Stimulated activated naive CD8-positive, alpha-beta T cell treated with anti-CD3 and anti-CD28 coated beads, Interleukin-15, Interleukin-2, amounts not matched to agents 100 ng/mL and 50 ng/mL, for 24 hours (primary cell): ENCODE measurements around the gene KIF25.
"Not testable (repeated sequence)": the region's sequence is repeated elsewhere in the genome, so short reads cannot be mapped to it uniquely, and the experiment has no call there.

Source experiments
- H3K27ac Mint-ChIP-seq: one replicate; pipeline ENCODE4 v1.8.0; 2021; ENCODE audit warnings: mild to moderate bottlenecking, mixed read lengths
- H3K27me3 Mint-ChIP-seq: one replicate; pipeline ENCODE4 v1.8.0; 2021; ENCODE audit warnings: mixed read lengths
- H3K36me3 Mint-ChIP-seq: one replicate; pipeline ENCODE4 v1.8.0; 2021; ENCODE audit warnings: low read depth, mixed read lengths
- H3K4me1 Mint-ChIP-seq: one replicate; pipeline ENCODE4 v1.8.0; 2021; ENCODE audit warnings: low read depth, mixed read lengths
- H3K4me3 Mint-ChIP-seq: one replicate; pipeline ENCODE4 v1.8.0; 2021; ENCODE audit warnings: mild to moderate bottlenecking, mixed read lengths
- H3K9me3 Mint-ChIP-seq: one replicate; pipeline ENCODE4 v1.8.0; 2021; ENCODE audit warnings: mixed read lengths

The KIF25 gene

DNA sequence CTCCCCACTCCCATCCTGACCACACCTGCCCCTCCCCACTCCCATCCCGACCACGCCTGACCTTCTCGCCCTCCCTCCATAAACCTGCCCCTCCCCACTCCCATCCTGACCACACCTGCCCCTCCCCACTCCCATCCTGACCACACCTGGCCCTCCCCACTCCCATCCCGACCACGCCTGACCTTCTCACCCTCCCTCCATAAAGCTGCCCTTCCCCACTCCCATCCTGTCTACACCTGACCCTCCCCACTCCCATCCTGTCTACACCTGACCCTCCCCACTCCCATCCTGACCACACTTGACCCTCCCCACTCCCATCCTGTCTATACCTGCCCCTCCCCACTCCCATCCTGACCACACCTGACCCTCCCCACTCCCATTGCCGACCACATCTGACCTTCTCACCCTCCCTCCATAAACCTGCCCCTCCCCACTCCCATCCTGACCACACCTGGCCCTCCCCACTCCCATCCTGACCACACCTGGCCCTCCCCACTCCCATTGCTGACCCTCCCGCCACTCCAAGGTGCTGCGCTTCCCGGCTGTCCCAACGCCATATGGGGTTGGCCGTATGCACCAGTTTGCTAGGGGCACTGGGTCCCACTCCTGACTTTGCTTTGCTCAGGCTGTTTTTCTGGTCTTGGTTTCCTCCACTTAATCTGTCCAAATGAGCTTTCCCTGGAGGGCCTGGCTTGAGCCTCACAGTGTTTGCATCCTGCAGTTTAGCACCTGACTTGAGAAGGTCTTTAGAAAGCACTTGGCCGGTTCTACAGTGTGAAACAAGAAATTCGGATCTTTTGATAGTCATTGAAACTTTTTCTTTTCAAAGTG is 2.9 kb downstream of the KIF25 start:
- H3K36me3 Mint-ChIP-seq, result no peaks in the 10 kb centered on the region
- no peaks in the 10 kb centered on the region for H3K4me1 Mint-ChIP-seq
- H3K4me3 Mint-ChIP-seq, result no peak overlapping the region
- H3K9me3 Mint-ChIP-seq, result peaks cover 3% of the 10 kb centered on the region
- H3K27me3 Mint-ChIP-seq, result peaks cover 4% of the 10 kb centered on the region
- no peak overlapping the region for H3K27ac Mint-ChIP-seq

DNA sequence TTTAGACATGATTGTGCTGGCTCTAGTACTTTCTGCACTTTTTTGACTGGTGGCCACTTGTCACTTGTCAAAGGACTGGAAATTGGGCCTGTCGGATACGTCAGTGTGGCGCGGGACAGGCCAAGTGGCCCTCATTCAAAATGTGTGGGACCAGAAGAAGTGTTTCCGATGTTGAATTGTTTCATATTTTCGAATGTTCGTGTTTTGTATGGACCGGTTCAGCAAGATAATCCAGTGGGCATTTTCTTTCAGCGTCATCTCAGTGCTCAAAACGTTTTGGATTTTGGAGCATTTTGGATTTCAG is 3.5 kb downstream of the KIF25 start:
- H3K27me3 Mint-ChIP-seq, result peaks cover 4% of the 10 kb centered on the region
- H3K4me1 Mint-ChIP-seq, result no peaks in the 10 kb centered on the region
- no peaks in the 10 kb centered on the region for H3K36me3 Mint-ChIP-seq
- H3K27ac Mint-ChIP-seq, result no peak overlapping the region
- no peak overlapping the region for H3K4me3 Mint-ChIP-seq
- peaks cover 3% of the 10 kb centered on the region for H3K9me3 Mint-ChIP-seq

DNA sequence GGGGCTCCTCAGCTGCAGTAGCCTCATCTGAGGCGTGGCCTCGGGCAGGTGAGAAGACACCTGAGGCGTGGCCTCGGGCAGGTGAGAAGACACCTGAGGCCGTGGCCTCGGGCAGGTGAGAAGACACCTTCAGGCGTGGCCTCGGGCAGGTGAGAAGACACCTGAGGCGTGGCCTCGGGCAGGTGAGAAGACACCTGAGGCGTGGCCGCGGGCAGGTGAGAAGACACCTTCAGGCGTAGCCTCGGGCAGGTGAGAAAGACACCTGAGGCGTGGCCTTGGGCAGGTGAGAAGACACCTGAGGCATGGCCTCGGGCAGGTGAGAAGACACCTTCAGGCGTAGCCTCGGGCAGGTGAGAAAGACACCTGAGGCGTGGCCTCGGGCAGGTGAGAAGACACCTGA is 4.0 kb downstream of the KIF25 start:
- not testable (repeated sequence) for H3K9me3 Mint-ChIP-seq, H3K36me3 Mint-ChIP-seq, H3K4me1 Mint-ChIP-seq, H3K27me3 Mint-ChIP-seq, H3K4me3 Mint-ChIP-seq, H3K27ac Mint-ChIP-seq

DNA sequence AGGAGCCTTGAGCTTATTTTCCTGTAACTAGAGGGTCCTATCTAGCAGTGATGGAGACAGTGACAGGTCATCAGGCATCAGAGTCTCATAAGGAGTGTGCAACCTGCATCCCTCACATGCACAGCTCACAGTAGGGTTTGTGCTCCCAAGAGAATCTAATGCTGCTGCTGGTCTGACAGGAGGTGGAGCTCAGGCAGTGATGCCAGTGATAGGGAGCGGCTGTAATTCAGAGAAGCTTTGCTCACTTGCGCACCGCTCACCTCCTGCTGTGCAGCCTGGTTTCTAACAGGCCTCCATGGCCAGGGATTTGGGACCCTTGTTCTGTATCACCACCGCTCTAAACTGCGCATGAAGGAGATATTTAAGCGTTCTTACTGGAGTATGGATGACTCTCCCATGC is 5.3 kb downstream of the KIF25 start:
- no peaks in the 10 kb centered on the region for H3K4me1 Mint-ChIP-seq
- peaks cover 3% of the 10 kb centered on the region for H3K9me3 Mint-ChIP-seq
- no peak overlapping the region for H3K4me3 Mint-ChIP-seq
- peaks cover 2% of the 10 kb centered on the region for H3K27me3 Mint-ChIP-seq
- no peak overlapping the region for H3K27ac Mint-ChIP-seq
- H3K36me3 Mint-ChIP-seq, result no peaks in the 10 kb centered on the region

DNA sequence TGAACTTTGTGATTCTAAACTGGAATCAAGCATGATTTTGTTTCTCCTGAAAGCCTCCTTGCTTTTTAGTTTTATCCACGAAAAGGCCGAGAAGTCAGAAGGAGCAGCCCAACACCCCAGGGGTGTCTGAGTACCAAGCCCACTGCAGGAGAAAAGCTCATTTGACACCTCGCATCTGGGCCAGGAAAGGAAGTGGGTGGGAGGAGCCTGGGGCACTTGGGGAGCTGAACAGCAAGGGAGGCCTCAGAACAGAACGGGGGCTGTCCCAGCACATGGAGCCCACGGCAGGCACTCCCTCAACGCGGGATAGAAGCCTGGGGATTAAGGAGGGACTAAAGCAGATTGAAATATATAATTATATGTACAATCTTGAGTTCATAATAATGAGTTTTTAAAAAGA is 6.6 kb downstream of the KIF25 start:
- no peaks in the 10 kb centered on the region for H3K36me3 Mint-ChIP-seq
- no peaks in the 10 kb centered on the region for H3K4me1 Mint-ChIP-seq
- H3K27me3 Mint-ChIP-seq, result no peaks in the 10 kb centered on the region
- no peak overlapping the region for H3K27ac Mint-ChIP-seq
- no peak overlapping the region for H3K4me3 Mint-ChIP-seq
- peaks cover 3% of the 10 kb centered on the region for H3K9me3 Mint-ChIP-seq

DNA sequence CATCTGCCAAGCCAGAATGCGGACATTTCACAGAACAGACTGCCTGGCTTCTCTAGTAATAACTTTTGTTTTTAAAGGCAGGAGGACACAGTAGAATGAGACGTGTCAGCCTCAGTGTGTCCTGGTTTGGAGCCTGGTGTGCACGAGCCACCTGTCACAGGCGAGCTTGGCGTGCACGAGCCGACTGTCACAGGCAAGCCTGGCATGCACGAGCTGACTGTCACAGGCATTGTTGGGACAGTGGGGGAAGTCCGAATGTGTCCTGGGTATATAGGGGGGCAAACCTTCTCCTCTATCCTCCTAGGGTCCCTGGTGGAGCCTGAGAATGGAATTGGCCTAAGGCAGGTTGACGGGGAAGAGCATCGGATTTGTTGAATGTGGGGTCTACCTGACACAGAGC is 7.5 kb downstream of the KIF25 start:
- peaks cover 8% of the 10 kb centered on the region for H3K9me3 Mint-ChIP-seq
- H3K27me3 Mint-ChIP-seq, result no peaks in the 10 kb centered on the region
- H3K27ac Mint-ChIP-seq, result no peak overlapping the region
- no peaks in the 10 kb centered on the region for H3K36me3 Mint-ChIP-seq
- no peak overlapping the region for H3K4me3 Mint-ChIP-seq
- H3K4me1 Mint-ChIP-seq, result no peaks in the 10 kb centered on the region

DNA sequence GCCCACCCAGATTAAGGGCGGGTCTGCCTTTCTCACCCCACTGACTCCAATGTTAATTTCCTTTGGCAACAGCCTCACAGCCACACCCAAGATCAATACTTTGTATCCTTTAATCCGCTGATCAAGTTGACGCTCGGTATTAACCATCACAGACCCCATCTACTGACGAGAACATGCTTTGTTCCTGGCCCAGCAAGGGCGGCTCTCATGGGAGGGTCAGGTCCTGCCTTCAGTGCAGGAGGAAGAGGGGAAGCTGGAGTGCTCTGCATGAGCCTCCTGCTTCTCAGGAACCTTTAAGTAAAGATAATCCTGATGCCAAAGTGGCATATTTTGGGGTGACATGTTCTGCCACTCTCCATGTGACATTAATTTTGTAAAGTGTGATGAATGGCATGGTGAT is 8.3 kb downstream of the KIF25 start:
- Mint-ChIP-seq H3K36me3 (no peaks in the 10 kb centered on the region), H3K27ac (no peak overlapping the region), H3K9me3 (peaks cover 15% of the 10 kb centered on the region), H3K4me1 (no peaks in the 10 kb centered on the region), H3K4me3 (no peak overlapping the region), H3K27me3 (no peaks in the 10 kb centered on the region)

DNA sequence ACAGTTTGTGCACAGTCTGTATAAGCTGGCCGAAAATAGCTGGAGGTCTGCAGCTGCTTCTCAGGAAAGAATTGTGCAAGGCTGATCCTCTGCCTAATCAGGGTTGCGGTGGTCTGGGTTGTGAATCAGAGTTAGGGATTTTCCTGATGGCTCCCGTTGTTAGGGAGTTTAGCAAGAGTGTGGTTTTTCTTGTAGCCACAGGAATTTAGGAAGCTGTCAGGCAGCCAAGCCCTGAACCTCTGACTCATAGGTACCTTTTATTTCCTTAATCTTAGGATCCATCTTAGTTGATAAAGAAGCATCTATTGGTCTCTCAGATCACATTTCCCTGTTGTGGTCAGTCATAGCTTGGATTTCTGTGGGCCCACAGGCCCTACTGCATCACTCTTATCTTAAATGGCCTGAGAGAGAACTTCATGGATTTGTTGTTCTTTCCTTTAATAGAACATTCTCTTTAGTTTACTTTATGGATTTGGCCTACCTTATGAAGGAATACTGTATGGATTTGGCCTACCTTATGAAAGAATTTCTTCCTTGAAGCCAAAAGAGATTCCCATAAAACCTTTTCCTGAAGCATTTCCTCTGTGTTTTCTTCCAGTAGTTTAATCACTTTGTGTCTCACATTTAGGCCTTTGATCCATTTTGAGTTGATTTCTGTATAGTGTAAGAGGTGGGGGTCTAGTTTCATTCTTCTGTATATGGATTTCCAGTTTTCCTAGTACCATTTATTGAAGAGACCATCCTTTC is 10.3 kb downstream of the KIF25 start:
- H3K27me3 Mint-ChIP-seq, result no peaks in the 10 kb centered on the region
- no peaks in the 10 kb centered on the region for H3K4me1 Mint-ChIP-seq
- no peak overlapping the region for H3K27ac Mint-ChIP-seq
- no peaks in the 10 kb centered on the region for H3K36me3 Mint-ChIP-seq
- peaks cover 28% of the 10 kb centered on the region for H3K9me3 Mint-ChIP-seq
- H3K4me3 Mint-ChIP-seq, result no peak overlapping the region

DNA sequence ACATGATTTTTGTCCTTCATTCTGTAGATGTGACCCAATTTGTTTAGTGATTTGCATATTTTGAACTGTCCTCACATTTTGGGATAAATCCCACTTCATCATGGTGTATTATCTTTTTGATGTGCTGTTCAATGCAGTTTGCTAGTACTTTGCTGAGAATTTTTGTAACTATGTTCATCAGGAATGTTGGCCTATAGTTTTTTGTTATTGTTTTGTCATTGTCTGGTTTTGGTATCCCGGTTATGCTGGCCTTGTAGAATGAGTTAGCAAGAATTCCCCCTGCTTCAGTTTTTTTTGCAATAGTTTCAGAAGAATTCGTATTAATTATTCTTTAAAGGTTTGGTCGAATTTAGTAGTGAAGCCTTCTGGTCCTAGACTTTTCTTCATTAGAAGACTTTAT is 11.9 kb downstream of the KIF25 start:
- Mint-ChIP-seq H3K4me3 (no peak overlapping the region), H3K4me1 (no peaks in the 10 kb centered on the region), H3K27ac (no peak overlapping the region), H3K9me3 (peaks cover 28% of the 10 kb centered on the region), H3K36me3 (no peaks in the 10 kb centered on the region), H3K27me3 (peaks cover 1% of the 10 kb centered on the region)

DNA sequence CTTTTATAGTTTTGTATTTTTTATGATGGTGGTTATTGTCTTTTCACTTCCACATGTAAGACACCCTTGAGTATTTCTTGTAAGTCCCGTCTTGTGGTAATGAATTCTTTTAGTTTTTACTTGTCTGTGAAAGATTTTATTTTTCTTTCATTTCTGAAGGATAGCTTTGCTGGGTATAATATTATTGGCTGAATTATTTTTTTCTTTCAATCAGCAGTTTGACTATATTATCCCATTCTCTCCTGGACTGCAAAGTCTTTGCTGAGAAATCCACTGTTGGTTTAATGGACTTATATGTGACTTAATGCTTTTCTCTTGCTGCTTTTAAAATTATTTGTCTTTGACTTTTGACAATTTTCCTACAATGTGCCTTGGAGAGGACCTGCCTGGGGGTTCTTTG is 13.8 kb downstream of the KIF25 start:
- Mint-ChIP-seq H3K9me3 (peaks cover 31% of the 10 kb centered on the region), H3K4me1 (no peaks in the 10 kb centered on the region), H3K36me3 (no peaks in the 10 kb centered on the region), H3K27me3 (peaks cover 3% of the 10 kb centered on the region), H3K27ac (no peak overlapping the region), H3K4me3 (no peak overlapping the region)

DNA sequence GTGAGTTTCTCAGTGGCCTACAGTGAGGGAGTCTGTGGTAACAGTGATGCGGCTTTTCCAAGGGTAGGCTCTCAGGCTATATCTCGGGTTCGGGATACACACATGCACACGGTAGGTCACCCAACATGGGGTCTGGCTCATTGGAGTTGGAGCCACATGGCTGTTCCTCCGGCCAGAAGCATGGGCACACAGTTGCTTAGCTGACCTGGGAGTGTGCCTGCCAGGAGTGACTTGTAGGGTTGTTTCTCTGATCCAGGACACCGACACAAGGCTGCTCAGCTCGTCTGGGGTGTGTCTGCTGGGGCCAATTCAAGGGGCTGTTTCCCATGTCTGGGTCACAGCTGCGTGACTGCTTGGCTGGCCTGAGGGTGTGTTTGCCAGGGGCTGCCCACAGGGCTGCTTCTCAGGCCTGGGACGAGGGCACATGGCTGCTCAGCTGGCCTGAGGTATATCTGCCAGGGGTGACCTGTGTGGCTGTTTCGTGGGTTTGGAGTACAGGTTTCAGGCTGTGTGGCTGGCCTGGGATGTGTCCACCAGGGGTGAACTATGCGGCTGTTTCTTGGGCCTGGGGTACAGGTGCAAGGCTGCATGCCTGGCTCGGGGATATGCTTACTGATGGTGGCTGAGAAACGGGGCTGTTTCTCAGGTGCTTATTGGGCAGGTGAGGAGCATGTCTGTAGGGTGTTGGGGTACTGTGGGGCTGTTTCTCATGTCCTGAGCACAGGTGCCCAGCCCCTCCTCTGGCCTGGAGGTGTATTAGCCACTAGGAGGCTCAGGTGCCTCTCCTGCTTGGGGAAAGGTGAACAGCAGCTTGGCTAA is 15.2 kb downstream of the KIF25 start:
- peaks cover 31% of the 10 kb centered on the region for H3K9me3 Mint-ChIP-seq
- H3K4me1 Mint-ChIP-seq, result no peaks in the 10 kb centered on the region
- no peak overlapping the region for H3K27ac Mint-ChIP-seq
- H3K36me3 Mint-ChIP-seq, result no peaks in the 10 kb centered on the region
- H3K27me3 Mint-ChIP-seq, result peaks cover 3% of the 10 kb centered on the region
- no peak overlapping the region for H3K4me3 Mint-ChIP-seq

DNA sequence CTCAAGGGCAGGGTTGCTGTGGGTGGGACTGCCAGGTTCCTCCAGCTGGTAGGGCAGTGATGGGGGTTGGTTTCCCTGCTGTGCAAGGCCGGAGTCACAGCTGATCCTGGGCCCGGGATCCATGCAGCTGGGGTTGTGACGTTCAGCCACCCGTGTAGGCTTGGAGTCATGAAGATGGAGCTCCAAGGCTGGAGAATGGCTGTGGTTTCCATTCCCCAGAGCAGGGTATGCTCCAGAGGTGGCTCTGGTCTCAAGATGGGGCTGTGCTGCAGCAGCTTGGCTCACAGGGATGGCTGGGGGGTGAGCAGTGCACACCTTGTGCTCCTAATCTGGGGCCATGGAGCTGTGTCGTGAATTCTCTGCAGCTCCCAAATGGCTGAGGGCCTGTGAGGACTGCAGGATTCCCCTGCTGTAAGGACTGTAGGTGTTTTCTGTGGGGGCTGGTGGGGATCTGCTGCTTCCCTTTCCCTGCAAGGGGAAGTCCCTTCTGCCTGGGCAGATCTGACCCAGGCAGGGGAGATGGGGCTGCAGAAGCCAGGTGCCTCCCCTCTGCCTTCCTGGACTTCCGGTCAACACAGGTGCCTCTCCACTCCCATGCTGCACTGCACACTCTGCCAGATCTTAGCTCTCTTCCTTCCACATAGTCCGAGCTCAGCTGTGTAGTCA is 15.9 kb downstream of the KIF25 start:
- peaks cover 31% of the 10 kb centered on the region for H3K9me3 Mint-ChIP-seq
- H3K27ac Mint-ChIP-seq, result no peak overlapping the region
- no peak overlapping the region for H3K4me3 Mint-ChIP-seq
- peaks cover 3% of the 10 kb centered on the region for H3K27me3 Mint-ChIP-seq
- H3K36me3 Mint-ChIP-seq, result no peaks in the 10 kb centered on the region
- H3K4me1 Mint-ChIP-seq, result no peaks in the 10 kb centered on the region

DNA sequence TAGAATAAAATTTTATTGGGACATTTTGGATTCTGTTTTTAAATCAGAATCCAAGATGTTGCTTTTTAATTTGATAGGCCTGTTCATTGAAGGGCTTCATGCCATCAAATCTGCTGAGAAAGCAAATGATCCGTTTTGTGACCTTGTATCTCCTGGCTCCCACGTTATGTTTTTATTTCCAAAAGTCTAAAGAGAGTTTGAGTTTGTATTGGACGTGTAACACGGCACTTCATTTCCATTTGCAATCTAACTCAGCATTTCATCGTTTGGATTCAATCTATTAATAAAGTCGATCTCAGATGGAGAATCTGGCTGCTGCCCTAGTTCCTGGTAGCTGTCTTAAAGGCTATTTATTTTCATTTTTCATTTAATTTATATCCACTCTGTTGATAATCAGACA is 17.0 kb downstream of the KIF25 start:
- H3K36me3 Mint-ChIP-seq, result no peaks in the 10 kb centered on the region
- H3K4me3 Mint-ChIP-seq, result no peak overlapping the region
- H3K27me3 Mint-ChIP-seq, result peaks cover 3% of the 10 kb centered on the region
- no peak overlapping the region for H3K27ac Mint-ChIP-seq
- peaks cover 35% of the 10 kb centered on the region for H3K9me3 Mint-ChIP-seq
- H3K4me1 Mint-ChIP-seq, result no peaks in the 10 kb centered on the region

DNA sequence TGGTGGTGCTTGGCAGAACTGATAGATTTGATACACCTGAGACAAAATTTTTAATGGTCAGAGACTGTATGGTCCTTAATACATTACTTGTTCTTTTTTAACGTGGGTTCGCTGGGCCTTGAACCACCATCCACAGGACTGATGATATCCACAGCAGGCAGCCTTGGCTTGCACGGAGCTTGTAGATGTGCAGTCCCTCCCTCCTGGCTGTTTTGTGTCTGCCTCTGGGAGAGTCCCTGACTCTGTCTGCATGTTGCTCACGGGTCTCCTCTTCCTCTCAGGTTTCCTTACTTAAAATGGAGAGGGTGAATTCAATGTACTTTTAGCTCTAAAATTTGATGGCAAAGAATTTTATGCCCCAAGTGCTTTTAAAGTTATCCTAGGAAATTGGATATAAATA is 17.5 kb downstream of the KIF25 start:
- Mint-ChIP-seq H3K36me3 (no peaks in the 10 kb centered on the region), H3K27ac (no peak overlapping the region), H3K4me3 (no peak overlapping the region), H3K27me3 (peaks cover 3% of the 10 kb centered on the region), H3K9me3 (peaks cover 31% of the 10 kb centered on the region), H3K4me1 (no peaks in the 10 kb centered on the region)
